OCI-LY7 (cell line): ENCODE data around the gene PTPRCAP. TPM values are rescaled to one million over a fixed set of nuclear protein-coding genes. Genes with fewer than 3 reads are reported as not detected.

Experiments
- BruUV-seq: library from RNA; stranded (reverse); fragments of 400-500 nt; replicated peaks from 2 replicates; lab custom pipeline; 2021; lab: Mats Ljungman, UMichigan
- CTCF ChIA-PET: fragments of 300-600 bp; sonication (Branson Sonifier 250); formaldehyde crosslinking; loops from one replicate; lab custom pipeline; 2022; ENCODE audit warnings: antibody characterized with exemption; ENCODE audit not compliant: unreplicated experiment; lab: Charles Lee
- POLR2A ChIA-PET: fragments of 300-600 bp; sonication (Branson Sonifier 250); formaldehyde crosslinking; loops from one replicate; lab custom pipeline; 2022; ENCODE audit warnings: antibody characterized with exemption; lab: Charles Lee
- DNase-seq: peaks from one replicate; pipeline ENCODE4 v3.0.0-alpha.2; 2015; ENCODE audit warnings: low spot score
- H2AFZ ChIP-seq: fragments of 200-600 bp; sonication (generic), shearing (Covaris generic); 2 replicates; pipeline ENCODE4 v1.6.1; 2014; ENCODE audit warnings: mild to moderate bottlenecking, antibody characterized with exemption, low read length, moderate library complexity
- H3K27ac ChIP-seq: fragments of 200-600 bp; sonication (generic); 2 replicates; pipeline ENCODE4 v1.5.1; 2014; ENCODE audit warnings: mixed run types, low read depth, mild to moderate bottlenecking, moderate library complexity, low read length, inconsistent platforms; ENCODE audit not compliant: poor library complexity, severe bottlenecking
- H3K36me3 ChIP-seq: fragments of 200-600 bp; sonication (generic); 2 replicates; pipeline ENCODE4 v1.6.1; 2014; ENCODE audit warnings: mild to moderate bottlenecking, antibody characterized with exemption, low read length, moderate library complexity, mixed read lengths; ENCODE audit not compliant: insufficient read depth
- H3K4me1 ChIP-seq: fragments of 200-600 bp; sonication (generic); 2 replicates; pipeline ENCODE4 v1.5.1; 2014; ENCODE audit warnings: mild to moderate bottlenecking, low read length; ENCODE audit not compliant: insufficient read depth, poor library complexity, severe bottlenecking
- H3K4me2 ChIP-seq: fragments of 200-600 bp; sonication (generic); 2 replicates; pipeline ENCODE4 v1.6.1; 2014; ENCODE audit warnings: mild to moderate bottlenecking, low read length
- H3K4me3 ChIP-seq: fragments of 200-600 bp; sonication (generic); 2 replicates; pipeline ENCODE4 v1.5.1; 2014; ENCODE audit warnings: mild to moderate bottlenecking, low read depth, low read length; ENCODE audit not compliant: poor library complexity, severe bottlenecking
- H3K79me2 ChIP-seq: fragments of 200-600 bp; sonication (generic); 2 replicates; pipeline ENCODE4 v1.6.1; 2016; ENCODE audit warnings: low read depth, mild to moderate bottlenecking, low read length, moderate library complexity, mixed read lengths; ENCODE audit not compliant: insufficient read depth
- H3K9me2 ChIP-seq: fragments of 200-600 bp; sonication (generic); 2 replicates; pipeline ENCODE4 v1.6.1; 2016; ENCODE audit warnings: mild to moderate bottlenecking, low read length, mixed read lengths; ENCODE audit not compliant: insufficient read depth
- H3K9me3 ChIP-seq: fragments of 200-600 bp; sonication (generic); 2 replicates; pipeline ENCODE4 v1.6.1; 2014; ENCODE audit warnings: mild to moderate bottlenecking, mixed run types, low read length, mixed read lengths
- H4K20me1 ChIP-seq: fragments of 200-600 bp; sonication (generic); 2 replicates; pipeline ENCODE4 v1.6.1; 2014; ENCODE audit warnings: mild to moderate bottlenecking, antibody characterized with exemption, low read length, moderate library complexity, mixed read lengths; ENCODE audit not compliant: insufficient read depth
- EZH2phosphoT487 ChIP-seq: fragments of 200-600 bp; sonication (generic); IDR thresholded peaks from 2 replicates; pipeline ENCODE4 v1.6.1; 2018; ENCODE audit warnings: low read depth, borderline replicate concordance, mild to moderate bottlenecking, mixed run types, antibody characterized with exemption, low read length, moderate library complexity, mixed read lengths
- intact Hi-C: fragments of 100-400 bp; cut with micrococcal nuclease; formaldehyde crosslinking; loops from one replicate; pipeline ENCODE4 v1.10.0; 2022; ENCODE audit not compliant: unreplicated experiment
- total RNA-seq, 2 experiments: library from RNA; depleted of rRNA in 1 of 2; stranded (reverse); fragments of >200 nt in 1 of 2; shearing (Covaris generic) in 1 of 2; gene quantifications; 2 replicates each; pipeline ENCODE4 v1.2.3, GENCODE V29; 2014 to 2022
- TF ChIP-seq, protein P1 (sequence below): fragments of 200-600 bp; sonication (generic); conservative IDR thresholded peaks from 2 replicates; pipeline ENCODE4 v1.5.1; 2014; ENCODE audit warnings: mild to moderate bottlenecking, antibody characterized with exemption, low read length, moderate library complexity, mixed read lengths

Gene PTPRCAP
- total RNA-seq, 2 experiments from 2014 or later, result 129 to 212 TPM

DNA sequence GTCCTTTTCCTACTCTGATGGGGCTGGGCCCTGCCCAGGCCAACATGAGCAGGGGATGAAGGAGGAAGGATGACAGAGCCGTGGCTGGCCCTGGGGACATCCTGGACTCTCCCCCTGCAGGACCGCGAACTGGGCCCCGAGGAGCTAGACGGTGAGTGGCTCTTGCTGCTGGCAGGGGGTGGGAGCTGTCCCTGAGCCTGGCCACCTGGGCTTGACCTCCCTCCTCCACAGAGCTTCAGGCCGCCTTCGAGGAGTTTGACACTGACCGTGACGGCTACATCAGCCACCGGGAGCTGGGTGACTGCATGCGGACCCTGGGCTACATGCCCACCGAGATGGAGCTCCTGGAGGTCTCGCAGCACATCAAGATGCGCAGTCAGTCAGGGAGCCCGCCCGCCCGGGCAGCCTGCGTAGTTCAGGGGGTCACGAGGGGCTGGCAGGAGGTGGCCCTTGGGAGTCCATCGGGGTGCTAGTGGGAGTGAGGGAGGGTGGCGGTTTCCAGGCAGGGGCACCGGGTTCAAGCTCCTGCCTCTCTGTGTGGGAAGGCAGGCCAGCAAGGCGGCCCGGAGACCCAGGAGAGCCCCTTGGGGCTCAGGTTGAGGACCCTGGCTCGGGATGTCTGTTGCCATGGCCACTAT lies 18.7 kb upstream of the PTPRCAP start:
- H3K79me2 ChIP-seq, result no peaks in the 10 kb centered on the region
- CTCF ChIA-PET, result interaction anchor here (0.5 kb wide), 1 partner anchor 17 kb away, joined by 3 read pairs; no protein-coding TSS in a partner anchor

DNA sequence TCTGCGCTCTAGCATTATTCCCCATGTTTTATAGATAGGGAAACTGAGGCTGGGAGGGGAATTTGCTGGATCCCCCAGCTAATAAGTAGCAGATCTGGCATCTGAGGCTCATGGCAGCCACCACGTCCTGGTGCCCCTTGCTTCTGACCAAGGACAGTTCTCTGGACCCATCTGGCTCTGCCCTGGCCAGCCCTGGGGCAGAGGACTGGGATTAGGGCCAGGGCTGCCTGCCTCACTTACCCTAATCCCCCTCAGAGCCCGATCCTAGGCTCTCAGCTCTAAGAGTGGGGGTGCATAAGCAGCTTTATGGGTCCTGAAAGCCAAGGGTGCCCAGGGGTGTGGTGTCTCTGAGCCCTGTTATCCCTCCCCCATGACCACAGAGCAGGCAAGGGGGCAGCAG lies 17.6 kb upstream of the PTPRCAP start, which contains the start of gene CABP4:
TSS of gene CABP4 (plus strand) at position 301 of the 400 bp plus-strand sequence. CDS start at position 371, 70 bp downstream.
- no peak for DNase-seq
- Histone ChIP-seq H3K79me2 (no peaks in the 10 kb centered on the region), H3K9me2 (no peaks in the 10 kb centered on the region), H3K9me3 (no peaks in the 10 kb centered on the region), H3K4me3 (no peak within 1 kb of the TSS), H3K4me2 (no peak within 1 kb of the TSS), H4K20me1 (no peaks in the 10 kb centered on the region), H3K36me3 (no peaks in the 10 kb centered on the region), H2AFZ (no peak within 1 kb of the TSS), H3K27ac (no peak within 1 kb of the TSS), H3K4me1 (peaks cover 41% of the 10 kb centered on the region)
- intact Hi-C loops, result no loop called here
- TF ChIP-seq, protein P1, sequence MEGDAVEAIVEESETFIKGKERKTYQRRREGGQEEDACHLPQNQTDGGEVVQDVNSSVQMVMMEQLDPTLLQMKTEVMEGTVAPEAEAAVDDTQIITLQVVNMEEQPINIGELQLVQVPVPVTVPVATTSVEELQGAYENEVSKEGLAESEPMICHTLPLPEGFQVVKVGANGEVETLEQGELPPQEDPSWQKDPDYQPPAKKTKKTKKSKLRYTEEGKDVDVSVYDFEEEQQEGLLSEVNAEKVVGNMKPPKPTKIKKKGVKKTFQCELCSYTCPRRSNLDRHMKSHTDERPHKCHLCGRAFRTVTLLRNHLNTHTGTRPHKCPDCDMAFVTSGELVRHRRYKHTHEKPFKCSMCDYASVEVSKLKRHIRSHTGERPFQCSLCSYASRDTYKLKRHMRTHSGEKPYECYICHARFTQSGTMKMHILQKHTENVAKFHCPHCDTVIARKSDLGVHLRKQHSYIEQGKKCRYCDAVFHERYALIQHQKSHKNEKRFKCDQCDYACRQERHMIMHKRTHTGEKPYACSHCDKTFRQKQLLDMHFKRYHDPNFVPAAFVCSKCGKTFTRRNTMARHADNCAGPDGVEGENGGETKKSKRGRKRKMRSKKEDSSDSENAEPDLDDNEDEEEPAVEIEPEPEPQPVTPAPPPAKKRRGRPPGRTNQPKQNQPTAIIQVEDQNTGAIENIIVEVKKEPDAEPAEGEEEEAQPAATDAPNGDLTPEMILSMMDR, result no peak
- no peak for TF ChIP-seq EZH2phosphoT487
- CTCF ChIA-PET, result no interaction called here
- POLR2A ChIA-PET, result interaction anchor here (0.6 kb wide), 1 partner anchor 30 kb away, joined by 3 read pairs; no protein-coding TSS in a partner anchor
- no TSS peak for BruUV-seq

More for the DNA sequence above, 18.7 kb upstream of the PTPRCAP start:
- POLR2A ChIA-PET, result interaction anchor here (1.0 kb wide), 1 partner anchor 19 kb away, joined by 4 read pairs; the partner anchor contains the start of gene PTPRCAP
- H4K20me1 ChIP-seq, result no peaks in the 10 kb centered on the region
- peaks cover 41% of the 10 kb centered on the region for H3K4me1 ChIP-seq
- no peak overlapping the region for H3K4me3 ChIP-seq
- H2AFZ ChIP-seq, result no peak overlapping the region
- DNase-seq, result no peak
- no TSS peak for BruUV-seq
- no peak for TF ChIP-seq EZH2phosphoT487
- TF ChIP-seq, protein P1, result no peak
- no peak overlapping the region for H3K27ac ChIP-seq
- no peaks in the 10 kb centered on the region for H3K9me2 ChIP-seq
- intact Hi-C loops, result no loop called here
- H3K4me2 ChIP-seq, result no peak overlapping the region
- H3K36me3 ChIP-seq, result no peaks in the 10 kb centered on the region
- no peaks in the 10 kb centered on the region for H3K9me3 ChIP-seq
